Dermis microvascular lymphatic vessel endothelial cell (primary cell): ENCODE results near the gene TMTC2. TPM values are rescaled to one million over a fixed set of nuclear protein-coding genes. Genes with fewer than 3 reads are reported as not detected.
"Not testable (repeated sequence)": the region's sequence is repeated elsewhere in the genome, so short reads cannot be mapped to it uniquely, and the experiment has no call there.

Source experiments
- DNase-seq, 2 donors: peaks; one replicate each; pipeline versions ENCODE4 v3.0.0 to v3.0.0-alpha.2; 2010; ENCODE audit warnings: low read depth in 2 of 2
- total RNA-seq: library from RNA; depleted of rRNA; stranded (reverse); fragments of >200 nt; gene quantifications from 2 replicates; pipeline ENCODE4 v1.2.1, GENCODE V29; 2014

The TMTC2 gene
- total RNA-seq, 1 donor from 2014 or later = 4.9 TPM

DNA sequence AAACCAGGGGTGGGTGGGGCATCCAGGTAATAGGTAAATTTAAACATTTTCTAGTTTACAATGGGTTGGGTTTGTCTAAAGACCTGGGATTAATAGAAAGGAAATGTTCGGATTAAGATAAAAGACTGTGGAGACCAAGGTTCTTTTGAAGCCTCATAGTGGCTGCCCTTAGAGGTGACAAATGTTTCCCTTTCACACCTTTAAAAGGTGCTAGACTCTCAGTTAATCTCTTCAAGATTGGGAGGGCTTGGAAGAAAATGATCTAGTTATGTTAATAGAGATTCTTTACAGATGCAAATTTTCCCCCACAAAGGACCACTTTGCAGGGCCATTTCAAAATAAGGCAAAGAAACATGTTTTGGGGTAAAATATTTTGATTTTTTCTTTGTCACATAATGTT, 39.0 kb downstream of the TMTC2 start:
- DNase-seq = no peak

- no peak for DNase-seq
Measured at GRCh38 chr12:82727886-82728285, 41.2 kb downstream of the TMTC2 start.

- no peak for DNase-seq
Measured at GRCh38 chr12:82728710-82729109, 42.0 kb downstream of the TMTC2 start.

DNA sequence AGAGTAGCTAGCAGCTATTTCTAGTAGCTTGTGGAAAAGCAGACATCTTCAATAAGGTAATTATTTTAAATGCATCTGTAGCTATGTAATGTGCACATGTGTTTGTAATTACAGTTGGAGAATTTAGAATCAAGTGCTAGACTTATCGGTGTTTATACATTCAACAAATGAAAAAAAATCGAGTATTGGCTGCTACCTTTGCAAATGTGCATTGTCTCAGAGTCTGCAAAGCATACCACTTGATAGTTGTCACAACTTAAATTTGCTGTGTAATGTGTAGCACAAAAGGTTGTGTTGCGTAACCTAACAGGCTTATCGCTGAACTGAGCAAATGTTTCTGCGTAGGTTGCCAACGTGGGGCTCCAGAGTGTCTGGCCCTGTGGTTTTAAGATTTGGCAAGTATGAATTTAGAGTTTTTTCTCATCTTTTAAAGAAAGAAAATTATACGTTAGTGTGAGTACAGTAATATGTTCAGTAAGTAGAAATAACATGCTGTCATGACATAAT, 44.3 kb downstream of the TMTC2 start:
- no peak for DNase-seq

DNA sequence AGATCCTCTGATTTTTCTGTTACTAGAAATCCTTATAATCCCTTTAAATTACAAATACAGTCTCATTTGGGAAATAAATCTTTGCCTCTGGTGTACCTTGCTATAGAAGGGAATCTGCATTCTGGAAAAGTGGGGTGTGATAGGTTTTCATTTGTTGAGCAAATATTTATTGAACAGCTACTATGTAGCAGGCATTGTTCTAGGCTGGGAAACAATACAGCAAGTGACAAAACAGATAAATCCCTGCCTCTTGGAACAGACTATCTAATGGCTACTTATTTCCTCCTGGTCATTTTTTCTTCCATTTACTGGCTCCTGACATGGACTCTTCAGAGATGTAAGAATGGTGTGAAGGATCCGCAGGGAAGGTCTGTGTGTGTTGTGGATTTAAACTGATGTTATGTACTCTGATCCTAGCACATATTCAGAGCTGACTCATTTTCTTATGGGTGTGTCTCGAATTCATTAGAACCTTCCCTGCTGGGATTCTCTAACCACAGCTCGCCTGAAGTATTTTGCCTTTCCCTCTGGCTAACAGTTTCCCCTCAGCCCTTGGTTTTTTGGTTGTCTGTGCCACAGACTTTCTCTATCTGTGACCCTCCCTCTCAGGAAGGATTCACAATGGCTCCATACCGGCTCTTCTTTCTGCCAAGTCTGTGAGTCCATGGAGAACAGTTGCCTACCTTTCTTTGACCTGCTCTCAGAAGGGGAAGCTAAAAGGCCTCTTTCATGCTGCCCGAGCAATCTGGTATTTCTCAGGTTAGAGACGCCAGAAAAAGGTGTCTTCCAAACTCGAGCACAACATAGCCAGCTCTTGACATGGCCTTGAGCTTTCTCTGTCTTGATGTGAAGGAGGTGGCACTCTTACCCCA, 53.7 kb downstream of the TMTC2 start:
- no peak for DNase-seq

GRCh38 chr12:82745063-82745674, 58.5 kb downstream of the TMTC2 start:
- no peak for DNase-seq

GRCh38 chr12:82745807-82746206, 59.1 kb downstream of the TMTC2 start:
- DNase-seq = no peak

DNA sequence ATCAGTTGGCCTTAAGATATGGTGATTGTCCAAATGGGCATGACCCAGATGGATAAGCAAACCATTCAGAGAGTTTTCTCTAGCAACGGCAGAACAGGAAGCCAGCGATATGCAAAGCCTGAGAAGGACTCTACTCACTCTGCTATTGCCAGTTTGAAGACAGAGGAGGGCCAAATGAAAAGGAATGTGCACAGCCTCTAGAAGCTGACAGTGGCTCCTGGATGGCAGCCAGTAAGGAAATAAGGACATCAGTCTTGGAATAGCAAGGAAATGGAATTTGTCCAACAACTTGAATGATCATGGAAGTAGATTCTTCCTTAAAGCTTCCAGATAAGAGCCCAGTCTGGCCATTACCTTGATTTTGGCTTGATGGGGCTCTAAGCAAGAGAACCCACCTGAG, 60.0 kb downstream of the TMTC2 start:
- DNase-seq = no peak

DNA sequence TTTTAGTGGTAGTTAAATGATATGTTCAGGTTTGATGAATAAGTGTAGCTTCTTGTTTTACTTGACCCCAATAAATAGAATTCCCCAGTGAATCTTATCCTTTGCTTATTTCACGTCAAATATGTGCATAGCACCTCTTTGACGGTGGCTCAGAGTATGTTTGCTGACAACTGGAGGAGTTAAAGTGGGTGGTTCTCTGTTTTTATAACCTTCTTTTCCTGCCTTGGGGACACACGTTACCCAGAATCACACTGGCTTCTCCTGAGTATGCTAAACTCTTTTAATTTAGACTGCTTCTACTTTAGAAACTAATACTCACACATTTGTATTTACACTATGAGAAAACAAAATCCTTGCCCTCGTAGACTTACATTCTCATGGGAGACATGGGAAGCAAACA, 62.3 kb downstream of the TMTC2 start:
- no peak for DNase-seq

GRCh38 chr12:82754856-82755255, 68.2 kb downstream of the TMTC2 start:
- no peak for DNase-seq

DNA sequence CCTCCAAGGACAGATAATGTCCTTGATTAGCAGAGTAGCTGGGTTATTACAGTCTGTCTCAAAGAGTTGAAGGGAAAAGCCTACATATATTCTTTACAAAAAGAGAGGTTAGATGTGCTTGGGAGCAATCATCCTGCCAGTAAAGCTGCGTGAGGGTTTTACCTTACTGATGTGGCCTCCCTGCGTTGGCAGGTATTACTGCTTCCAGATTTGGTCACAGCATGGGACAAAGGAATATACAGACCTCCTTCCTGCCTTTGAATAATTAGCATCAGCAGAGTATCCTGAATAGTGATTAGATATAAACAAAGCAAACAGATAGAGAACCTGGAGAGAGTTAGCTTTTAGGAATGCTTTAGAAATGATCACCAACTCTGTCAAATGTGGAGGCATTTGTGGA, 69.6 kb downstream of the TMTC2 start:
- no peak for DNase-seq

GRCh38 chr12:82757059-82757458, 70.4 kb downstream of the TMTC2 start:
- no peak for DNase-seq

- no peak for DNase-seq
Measured at GRCh38 chr12:82757656-82758055, 71.0 kb downstream of the TMTC2 start.

DNA sequence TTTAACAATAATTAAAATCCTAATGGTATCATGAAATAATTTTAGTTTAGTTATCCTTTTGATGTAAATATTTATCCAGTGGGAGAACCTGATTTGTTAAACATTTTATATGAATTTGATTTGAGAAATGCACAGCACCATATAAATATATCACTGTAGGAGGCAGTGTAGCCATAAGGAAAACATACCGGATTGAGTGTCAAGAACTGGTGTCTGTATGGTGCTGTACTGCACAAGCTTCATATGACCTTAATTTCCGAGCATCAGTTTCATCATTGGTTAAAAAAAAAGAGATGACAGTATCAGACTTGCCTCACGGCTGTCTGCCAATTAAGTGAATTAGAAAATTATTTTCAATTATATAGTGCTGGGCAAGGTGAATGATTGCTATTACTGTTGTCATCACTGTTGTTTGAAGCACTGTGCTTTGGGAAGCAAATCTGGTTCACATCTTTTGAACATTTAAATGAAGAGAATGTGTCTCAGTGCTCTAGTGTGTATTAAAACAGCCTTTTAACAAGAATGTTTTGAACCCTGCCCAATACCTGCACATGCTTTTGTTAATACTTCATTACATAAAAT, 72.1 kb downstream of the TMTC2 start:
- DNase-seq = peak; percentile 27 to 31

DNA sequence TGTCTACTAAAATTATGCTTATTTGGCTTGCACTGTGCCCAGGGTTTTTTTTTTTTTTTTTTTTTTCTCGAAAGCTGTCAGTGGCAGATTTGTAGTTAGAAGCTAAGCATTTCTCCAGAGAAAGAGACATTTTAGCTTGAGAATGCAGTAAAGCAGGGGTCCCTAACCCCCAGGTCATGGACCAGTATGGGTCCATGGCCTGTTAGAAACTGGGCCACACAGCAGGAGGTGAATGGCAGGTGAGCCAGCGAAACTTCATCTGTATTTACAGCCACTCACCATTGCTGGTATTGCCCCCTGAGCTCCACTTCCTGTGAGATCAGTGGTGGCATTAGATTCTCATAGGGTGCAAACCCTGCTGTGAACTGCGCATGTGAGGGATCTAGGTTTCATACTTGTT, 73.7 kb downstream of the TMTC2 start:
- DNase-seq = no peak

- not testable (repeated sequence) for DNase-seq
Measured at GRCh38 chr12:82765206-82765605, 78.5 kb downstream of the TMTC2 start.

GRCh38 chr12:82765971-82766705, 79.4 kb downstream of the TMTC2 start:
- no peak for DNase-seq

GRCh38 chr12:82774666-82775065, 88.0 kb downstream of the TMTC2 start:
- DNase-seq = no peak

- DNase-seq = no peak
Measured at GRCh38 chr12:82780517-82780916, 93.8 kb downstream of the TMTC2 start.

- no peak for DNase-seq
Measured at GRCh38 chr12:82781309-82781997, 94.7 kb downstream of the TMTC2 start.

- no peak for DNase-seq
Measured at GRCh38 chr12:82783435-82783834, 96.7 kb downstream of the TMTC2 start.
